HFFc6 (cell line): ENCODE data around the gene ZNF432. TPM values are rescaled to one million over a fixed set of nuclear protein-coding genes. Genes with fewer than 3 reads are reported as not detected.

Experiments
- DNase-seq: peaks from one replicate; pipeline ENCODE4 v3.0.0-alpha.2; 2018
- H3K27ac Mint-ChIP-seq: 2 replicates; pipeline ENCODE4 v1.8.0; 2020; ENCODE audit warnings: mild to moderate bottlenecking, mixed read lengths
- H3K27me3 Mint-ChIP-seq: 2 replicates; pipeline ENCODE4 v1.8.0; 2021; ENCODE audit warnings: mild to moderate bottlenecking, moderate library complexity, mixed read lengths; ENCODE audit not compliant: insufficient read depth
- H3K36me3 Mint-ChIP-seq: 2 replicates; pipeline ENCODE4 v1.8.0; 2021; ENCODE audit warnings: low read depth, mixed read lengths
- H3K4me1 Mint-ChIP-seq: 2 replicates; pipeline ENCODE4 v1.8.0; 2020; ENCODE audit warnings: low read depth, mixed read lengths
- H3K4me3 Mint-ChIP-seq: 2 replicates; pipeline ENCODE4 v1.8.0; 2020; ENCODE audit warnings: mild to moderate bottlenecking, moderate library complexity, mixed read lengths
- H3K9me3 Mint-ChIP-seq: 2 replicates; pipeline ENCODE4 v1.8.0; 2020; ENCODE audit warnings: mild to moderate bottlenecking, mixed read lengths
- total RNA-seq, 6 experiments: library from RNA; stranded (reverse); fragmentation: NEBNext Ultra II Directional; extraction: Animal tissue kit (Norgen Biotek cat#: 25700); gene quantifications; 2 replicates in 1 of 6; 3 replicates in 5 of 6; pipeline ENCODE4 v1.2.3, GENCODE V29; 2021
- TF ChIP-seq, protein P1 (sequence below): fragments of 200-600 bp; sonication (generic); IDR thresholded peaks from 2 replicates; pipeline ENCODE4 v1.5.0; 2021; ENCODE audit warnings: antibody characterized with exemption, mild to moderate bottlenecking

The ZNF432 gene
- total RNA-seq, 6 experiments from 2014 or later, result 5.6 to 6.9 (median 6.7) TPM

DNA sequence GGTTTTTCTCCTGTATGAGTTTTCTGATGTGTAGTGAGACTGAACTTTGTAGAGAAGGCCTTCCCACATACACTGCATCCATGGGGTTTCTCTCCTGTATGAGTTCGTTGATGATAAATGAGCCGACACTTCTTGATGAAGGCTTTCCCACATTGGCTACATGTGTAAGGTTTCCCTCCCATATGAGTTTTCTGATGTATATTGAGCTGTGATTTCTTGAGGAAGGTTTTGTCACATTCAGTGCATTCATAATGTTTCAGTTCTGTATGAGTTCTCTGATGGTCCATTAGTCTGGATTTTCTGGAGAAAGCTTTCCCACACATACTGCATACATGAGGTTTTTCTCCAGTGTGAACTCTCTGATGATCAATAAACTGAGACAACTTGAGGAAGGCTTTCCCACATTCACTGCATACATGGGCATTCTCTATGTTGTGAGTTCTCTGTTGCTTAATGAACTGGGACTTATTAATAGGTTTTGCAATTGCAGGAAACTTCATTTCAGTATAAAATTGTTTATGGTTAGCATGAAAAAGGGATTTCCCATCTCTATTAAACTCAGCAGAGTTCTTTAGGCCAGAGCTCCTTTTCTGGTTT is 54.5 kb downstream of the ZNF432 start:
- no peak for DNase-seq
- H3K36me3 Mint-ChIP-seq, result peaks cover 90% of the 10 kb centered on the region
- no peak overlapping the region for H3K4me3 Mint-ChIP-seq
- peaks cover 95% of the 10 kb centered on the region for H3K9me3 Mint-ChIP-seq
- no peaks in the 10 kb centered on the region for H3K4me1 Mint-ChIP-seq
- TF ChIP-seq, protein P1, sequence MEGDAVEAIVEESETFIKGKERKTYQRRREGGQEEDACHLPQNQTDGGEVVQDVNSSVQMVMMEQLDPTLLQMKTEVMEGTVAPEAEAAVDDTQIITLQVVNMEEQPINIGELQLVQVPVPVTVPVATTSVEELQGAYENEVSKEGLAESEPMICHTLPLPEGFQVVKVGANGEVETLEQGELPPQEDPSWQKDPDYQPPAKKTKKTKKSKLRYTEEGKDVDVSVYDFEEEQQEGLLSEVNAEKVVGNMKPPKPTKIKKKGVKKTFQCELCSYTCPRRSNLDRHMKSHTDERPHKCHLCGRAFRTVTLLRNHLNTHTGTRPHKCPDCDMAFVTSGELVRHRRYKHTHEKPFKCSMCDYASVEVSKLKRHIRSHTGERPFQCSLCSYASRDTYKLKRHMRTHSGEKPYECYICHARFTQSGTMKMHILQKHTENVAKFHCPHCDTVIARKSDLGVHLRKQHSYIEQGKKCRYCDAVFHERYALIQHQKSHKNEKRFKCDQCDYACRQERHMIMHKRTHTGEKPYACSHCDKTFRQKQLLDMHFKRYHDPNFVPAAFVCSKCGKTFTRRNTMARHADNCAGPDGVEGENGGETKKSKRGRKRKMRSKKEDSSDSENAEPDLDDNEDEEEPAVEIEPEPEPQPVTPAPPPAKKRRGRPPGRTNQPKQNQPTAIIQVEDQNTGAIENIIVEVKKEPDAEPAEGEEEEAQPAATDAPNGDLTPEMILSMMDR, result no peak
- H3K27ac Mint-ChIP-seq, result no peak overlapping the region
- H3K27me3 Mint-ChIP-seq, result peaks cover 1% of the 10 kb centered on the region

GRCh38 chr19:51993422-51993821 is 55.2 kb downstream of the ZNF432 start:
- TF ChIP-seq, protein P1, result no peak
- Mint-ChIP-seq H3K36me3 (peaks cover 90% of the 10 kb centered on the region), H3K27ac (no peak overlapping the region), H3K4me1 (no peaks in the 10 kb centered on the region), H3K27me3 (peaks cover 2% of the 10 kb centered on the region), H3K4me3 (no peak overlapping the region), H3K9me3 (peaks cover 96% of the 10 kb centered on the region)
- DNase-seq, result no peak

DNA sequence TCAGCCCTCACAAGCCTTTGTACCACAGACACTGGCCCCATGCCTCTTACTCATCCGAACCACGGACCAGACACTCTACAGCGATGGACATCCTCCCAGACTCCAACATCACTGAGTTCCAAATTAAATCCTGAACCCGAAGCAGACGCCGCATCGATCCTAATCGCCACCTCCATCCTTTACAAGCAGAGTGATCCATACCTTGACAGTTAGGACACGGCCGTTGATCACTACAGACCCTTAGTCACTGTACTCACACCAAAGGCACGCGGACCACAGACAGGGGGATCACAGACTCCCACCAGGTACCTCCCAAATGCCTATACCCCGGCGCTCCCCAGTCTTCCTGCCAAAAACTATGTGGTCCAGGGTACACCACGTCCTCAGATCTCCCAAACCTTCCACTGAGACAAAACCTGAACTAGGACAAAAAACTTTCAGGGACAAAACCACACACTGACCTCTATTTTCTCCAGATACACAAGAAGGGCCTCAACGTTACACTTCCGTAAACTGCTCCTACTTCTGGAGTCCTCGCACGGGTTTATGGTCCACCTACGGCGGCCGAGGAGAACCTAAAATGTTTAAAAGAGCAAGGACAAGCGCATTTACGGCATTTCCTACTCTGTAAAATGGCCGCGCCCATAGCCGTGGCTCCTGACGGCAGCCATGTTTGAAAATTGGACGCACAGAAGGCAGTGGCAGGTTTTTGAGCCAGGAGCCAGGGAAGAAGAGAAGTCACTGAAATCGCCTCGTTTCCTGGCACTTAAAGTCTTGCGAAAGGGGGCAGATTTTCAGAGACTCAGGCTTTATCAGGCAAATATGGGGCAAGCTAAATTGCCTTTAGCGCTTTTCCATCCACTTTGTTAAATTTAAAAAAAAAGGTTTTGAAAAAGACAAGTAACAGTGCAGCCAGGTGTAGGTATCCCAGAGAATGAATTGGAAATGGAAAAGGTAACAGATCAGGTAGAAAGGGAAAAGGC is 62.0 kb downstream of the ZNF432 start, which contains the start of gene ZNF350:
Gene ZNF350 (minus strand): TSS at position 532 of the 983 bp plus-strand sequence. CDS start 12,480 bp downstream, outside the sequence.
- Mint-ChIP-seq H3K9me3 (peaks cover 86% of the 10 kb centered on the region), H3K4me3 (peak within 1 kb of the TSS; percentile 94), H3K36me3 (peaks cover 68% of the 10 kb centered on the region), H3K4me1 (peaks cover 10% of the 10 kb centered on the region), H3K27me3 (peaks cover 2% of the 10 kb centered on the region), H3K27ac (peak within 1 kb of the TSS; percentile 90)
- DNase-seq, result peak; percentile 96
- TF ChIP-seq, protein P1, result no peak

GRCh38 chr19:51983361-51983760 is 65.3 kb downstream of the ZNF432 start:
- DNase-seq, result no peak
- no peaks in the 10 kb centered on the region for H3K27me3 Mint-ChIP-seq
- H3K4me1 Mint-ChIP-seq, result peaks cover 10% of the 10 kb centered on the region
- H3K9me3 Mint-ChIP-seq, result peaks cover 88% of the 10 kb centered on the region
- no peak overlapping the region for H3K4me3 Mint-ChIP-seq
- no peak overlapping the region for H3K27ac Mint-ChIP-seq
- TF ChIP-seq, protein P1, result no peak
- peaks cover 74% of the 10 kb centered on the region for H3K36me3 Mint-ChIP-seq

Other genes starting within 250 kb of the ZNF432 start
- gene ZNF577, start 160.9 kb downstream of the ZNF432 start, total RNA-seq, result 1 to 10 TPM; 1.7 to 2.0 (median 1.8) TPM
- gene ZNF649, start 143.8 kb downstream of the ZNF432 start, total RNA-seq, result 1 to 10 TPM; 2.9 to 4.4 (median 4.1) TPM
- 1 to 10 TPM; 2.7 to 5.4 (median 3.8) TPM for gene ZNF613, start 121.4 kb downstream of the ZNF432 start, total RNA-seq
- gene ZNF350, start 62.0 kb downstream of the ZNF432 start, total RNA-seq, result 1 to 10 TPM; 4.8 to 7.0 (median 5.6) TPM
- 1 to 10 TPM; 4.4 to 5.7 (median 4.8) TPM for gene ZNF615, start 40.6 kb downstream of the ZNF432 start, total RNA-seq
- gene ZNF614, start 20.5 kb downstream of the ZNF432 start, total RNA-seq, result 1 to 10 TPM; 4.1 to 7.2 (median 5.3) TPM
- gene ZNF841, start 46.9 kb upstream of the ZNF432 start, total RNA-seq, result 10 to 100 TPM; 13.2 to 17.1 (median 14.3) TPM
- gene ZNF616, start 91.1 kb upstream of the ZNF432 start, total RNA-seq, result 10 to 100 TPM in 3 of 6 experiments, 1 to 10 TPM in 3; 8.6 to 11.0 (median 9.9) TPM
- gene ZNF836, start 122.8 kb upstream of the ZNF432 start, total RNA-seq, result 1 to 10 TPM; 4.6 to 7.0 (median 5.9) TPM
- 100 to 1,000 TPM; 326 to 383 (median 349) TPM for gene PPP2R1A, start 141.2 kb upstream of the ZNF432 start, total RNA-seq
- 10 to 100 TPM in 5 of 6 experiments, 1 to 10 TPM in 1; 9.6 to 12.0 (median 10.8) TPM for gene ZNF766, start 220.7 kb upstream of the ZNF432 start, total RNA-seq
- gene ZNF480, start 248.3 kb upstream of the ZNF432 start, total RNA-seq, result 10 to 100 TPM in 5 of 6 experiments, 1 to 10 TPM in 1; 9.8 to 12.5 (median 11.9) TPM